ENCODE results near the gene SCN4A. TPM values are rescaled to one million over a fixed set of nuclear protein-coding genes. Genes with fewer than 3 reads are reported as not detected.
A peak's percentile ranks its signal among the peaks of the same experiment; 100 is the strongest.

SCN4A gene
- total RNA-seq, 1 experiment from 2014 or later = 0.03 TPM

GRCh38 chr17:63974594-63975192 lies 2.0 kb upstream of the SCN4A start:
- CTCF ChIA-PET = interaction anchor here (1.2 to 1.4 kb wide), 2 partner anchors 8 to 28 kb away, joined by 4 to 8 read pairs; no protein-coding TSS in a partner anchor
- no peaks in the 10 kb centered on the region for H3K9me3 ChIP-seq (ENCODE audit: control insufficient read depth, insufficient read depth, low read depth, low read length)
- H3K27me3 ChIP-seq (ENCODE audit: control insufficient read depth, insufficient read depth, low read length) = no peaks in the 10 kb centered on the region
- H3K4me3 ChIP-seq (ENCODE audit: low read depth in 2 of 2, low read length in 2 of 2) = no peak overlapping the region
- H3K36me3 ChIP-seq (ENCODE audit: control insufficient read depth, insufficient read depth, low read length) = no peaks in the 10 kb centered on the region
- POLR2A ChIA-PET = no interaction called here
- H3K27ac ChIP-seq (ENCODE audit: low read length) = no peak overlapping the region
- BruUV-seq (replicated peaks) = no TSS peak
- in situ Hi-C loops (cut with HindIII; ENCODE audit: low pct_unique_long_range_greater_than_20kb, low sequenced_read_pairs) = no loop called here
- no peak for TF ChIP-seq CTCF (IDR thresholded peaks at IDR 0.05)
- no peak for TF ChIP-seq SIN3A (IDR thresholded peaks at IDR 0.05; ENCODE audit: borderline replicate concordance, insufficient read depth, low read depth, low read length)
- no peak for TF ChIP-seq TCF7L2 (IDR thresholded peaks at IDR 0.05; ENCODE audit: low read depth, low read length)
- TF ChIP-seq REST (IDR thresholded peaks at IDR 0.05; ENCODE audit: insufficient read depth in 1 of 2, low read depth in 2 of 2, low read length in 1 of 2) = no peak
- no peak for TF ChIP-seq POLR2AphosphoS5 (IDR thresholded peaks at IDR 0.05; ENCODE audit: low read depth, low read length)
- intact Hi-C loops (cut with micrococcal nuclease; ENCODE audit: unreplicated experiment) = no loop called here
- peaks cover 4% of the 10 kb centered on the region; the same call in 1 of the 2 replicates for H3K4me1 ChIP-seq (ENCODE audit: control insufficient read depth, insufficient read depth, low read length)
- peak; percentile 92 for ATAC-seq
- DNase-seq (ENCODE audit: low read depth, low spot score) = no peak

GRCh38 chr17:63973930-63974593 lies 1.3 kb upstream of the SCN4A start:
- no peaks in the 10 kb centered on the region for H3K9me3 ChIP-seq (ENCODE audit: control insufficient read depth, insufficient read depth, low read depth, low read length)
- H3K36me3 ChIP-seq (ENCODE audit: control insufficient read depth, insufficient read depth, low read length) = no peaks in the 10 kb centered on the region
- no TSS peak for BruUV-seq (replicated peaks)
- H3K4me3 ChIP-seq (ENCODE audit: low read depth in 2 of 2, low read length in 2 of 2) = no peak overlapping the region
- ChIA-PET POLR2A (no interaction called here), CTCF (interaction anchor here (0.7 kb wide), 1 partner anchor 103 kb away, joined by 3 read pairs; no protein-coding TSS in a partner anchor)
- no peak for TF ChIP-seq TCF7L2 (IDR thresholded peaks at IDR 0.05; ENCODE audit: low read depth, low read length)
- TF ChIP-seq POLR2AphosphoS5 (IDR thresholded peaks at IDR 0.05; ENCODE audit: low read depth, low read length) = no peak
- H3K4me1 ChIP-seq (ENCODE audit: control insufficient read depth, insufficient read depth, low read length) = peaks cover 4% of the 10 kb centered on the region; the same call in 1 of the 2 replicates
- H3K27ac ChIP-seq (ENCODE audit: low read length) = no peak overlapping the region
- DNase-seq (ENCODE audit: low read depth, low spot score) (no peak), ATAC-seq (peak; percentile 81)
- no peaks in the 10 kb centered on the region for H3K27me3 ChIP-seq (ENCODE audit: control insufficient read depth, insufficient read depth, low read length)
- intact Hi-C loops (cut with micrococcal nuclease; ENCODE audit: unreplicated experiment) (no loop called here), in situ Hi-C loops (cut with HindIII; ENCODE audit: low pct_unique_long_range_greater_than_20kb, low sequenced_read_pairs) (no loop called here)

- ChIA-PET POLR2A (no interaction called here), CTCF (no interaction called here)
- no peaks in the 10 kb centered on the region for H3K27me3 ChIP-seq (ENCODE audit: control insufficient read depth, insufficient read depth, low read length)
- no peak overlapping the region for H3K27ac ChIP-seq (ENCODE audit: low read length)
- peaks cover 4% of the 10 kb centered on the region; the same call in 1 of the 2 replicates for H3K4me1 ChIP-seq (ENCODE audit: control insufficient read depth, insufficient read depth, low read length)
- in situ Hi-C loops (cut with HindIII; ENCODE audit: low pct_unique_long_range_greater_than_20kb, low sequenced_read_pairs) = no loop called here
- no peaks in the 10 kb centered on the region for H3K9me3 ChIP-seq (ENCODE audit: control insufficient read depth, insufficient read depth, low read depth, low read length)
- intact Hi-C loops (cut with micrococcal nuclease; ENCODE audit: unreplicated experiment) = no loop called here
- TF ChIP-seq SIN3A (IDR thresholded peaks at IDR 0.05; ENCODE audit: borderline replicate concordance, insufficient read depth, low read depth, low read length) (no peak), TCF7L2 (IDR thresholded peaks at IDR 0.05; ENCODE audit: low read depth, low read length) (no peak), REST (IDR thresholded peaks at IDR 0.05; ENCODE audit: insufficient read depth in 1 of 2, low read depth in 2 of 2, low read length in 1 of 2) (no peak), CTCF (IDR thresholded peaks at IDR 0.05) (no peak), POLR2AphosphoS5 (IDR thresholded peaks at IDR 0.05; ENCODE audit: low read depth, low read length) (no peak)
- ATAC-seq (no peak), DNase-seq (ENCODE audit: low read depth, low spot score) (no peak)
- H3K36me3 ChIP-seq (ENCODE audit: control insufficient read depth, insufficient read depth, low read length) = no peaks in the 10 kb centered on the region
- no TSS peak for BruUV-seq (replicated peaks)
- no peak overlapping the region for H3K4me3 ChIP-seq (ENCODE audit: low read depth in 2 of 2, low read length in 2 of 2)
These were observed 529 bp upstream of the SCN4A start for GRCh38 chr17:63973247-63973646.
